Loucy (cell line): ENCODE results near the gene ZNF277.

ENCODE experiments used
- H2AFZ ChIP-seq: fragments of 200-600 bp; sonication (generic); 2 replicates; pipeline ENCODE4 v1.6.0; 2016; ENCODE audit warnings: antibody characterized with exemption, mild to moderate bottlenecking, low read length, moderate library complexity
- H3F3A ChIP-seq: fragments of 200-600 bp; 2 replicates; pipeline ENCODE4 v1.6.0; 2016; ENCODE audit warnings: antibody characterized with exemption, low read depth, mild to moderate bottlenecking
- H3K27me3 ChIP-seq: fragments of 200-600 bp; sonication (generic); 2 replicates; pipeline ENCODE4 v1.6.1; 2014; ENCODE audit warnings: low read length, mild to moderate bottlenecking; ENCODE audit not compliant: insufficient read depth, poor library complexity, severe bottlenecking
- H3K36me3 ChIP-seq: fragments of 200-600 bp; sonication (generic); 2 replicates; pipeline ENCODE4 v1.6.1; 2016; ENCODE audit warnings: low read length; ENCODE audit not compliant: insufficient read depth
- H3K4me1 ChIP-seq: fragments of 200-600 bp; sonication (generic); 2 replicates; pipeline ENCODE4 v1.5.1; 2014; ENCODE audit warnings: low read length, mild to moderate bottlenecking; ENCODE audit not compliant: insufficient read depth, poor library complexity, severe bottlenecking
- H3K4me2 ChIP-seq: fragments of 200-600 bp; sonication (generic); 2 replicates; pipeline ENCODE4 v1.6.0; 2014; ENCODE audit warnings: antibody characterized with exemption, low read length, low read depth, mild to moderate bottlenecking; ENCODE audit not compliant: poor library complexity, severe bottlenecking
- H3K4me3 ChIP-seq: fragments of 200-600 bp; sonication (generic); 2 replicates; pipeline ENCODE4 v1.5.1; 2014; ENCODE audit warnings: low read length, mild to moderate bottlenecking, mixed read lengths; ENCODE audit not compliant: poor library complexity, severe bottlenecking
- H3K79me2 ChIP-seq: fragments of 200-600 bp; sonication (generic); 2 replicates; pipeline ENCODE4 v1.6.1; 2014; ENCODE audit warnings: low read length; ENCODE audit not compliant: insufficient read depth
- H3K9ac ChIP-seq: fragments of 200-600 bp; sonication (generic); 2 replicates; pipeline ENCODE4 v1.6.0; 2014; ENCODE audit warnings: mild to moderate bottlenecking, low read depth, low read length, moderate library complexity; ENCODE audit not compliant: poor library complexity, severe bottlenecking
- H3K9me2 ChIP-seq: fragments of 200-600 bp; sonication (generic); replicated peaks from 2 replicates; pipeline ENCODE4 v1.6.1; 2016; ENCODE audit warnings: low read depth, low read length, mixed read lengths
- H3K9me3 ChIP-seq: fragments of 200-600 bp; sonication (generic); 2 replicates; pipeline ENCODE4 v1.6.1; 2014; ENCODE audit warnings: mild to moderate bottlenecking, antibody characterized with exemption, low read length, low read depth; ENCODE audit not compliant: insufficient read depth
- H4K20me1 ChIP-seq: fragments of 200-600 bp; sonication (generic); 2 replicates; pipeline ENCODE4 v1.6.0; 2014; ENCODE audit warnings: antibody characterized with exemption, low read length, mild to moderate bottlenecking; ENCODE audit not compliant: insufficient read depth, poor library complexity, severe bottlenecking
- CTCF ChIP-seq: fragments of 200-600 bp; sonication (generic); conservative IDR thresholded peaks from 2 replicates; pipeline ENCODE4 v1.5.1; 2014; ENCODE audit warnings: mild to moderate bottlenecking, antibody characterized with exemption, low read length
- EZH2phosphoT487 ChIP-seq: fragments of 200-600 bp; IDR thresholded peaks from 2 replicates; pipeline ENCODE4 v1.6.1; 2018; ENCODE audit warnings: antibody characterized with exemption, mild to moderate bottlenecking, moderate library complexity, borderline replicate concordance

Gene ZNF277

GRCh38 chr7:112168915-112169314 is 37.6 kb upstream of the ZNF277 start:
- H3K9me3 ChIP-seq, result no peaks in the 10 kb centered on the region
- no peaks in the 10 kb centered on the region for H3K79me2 ChIP-seq
- H3K27me3 ChIP-seq, result no peaks in the 10 kb centered on the region
- H3K4me1 ChIP-seq, result no peaks in the 10 kb centered on the region
- H3K4me2 ChIP-seq, result no peak overlapping the region
- H3K9ac ChIP-seq, result no peak overlapping the region
- no peaks in the 10 kb centered on the region for H3K36me3 ChIP-seq
- H4K20me1 ChIP-seq, result no peaks in the 10 kb centered on the region
- H3F3A ChIP-seq, result no peaks in the 10 kb centered on the region
- TF ChIP-seq EZH2phosphoT487 (no peak), CTCF (no peak)
- no peak overlapping the region for H3K4me3 ChIP-seq
- no peaks in the 10 kb centered on the region for H3K9me2 ChIP-seq
- H2AFZ ChIP-seq, result no peak overlapping the region

GRCh38 chr7:112171673-112172072 is 34.8 kb upstream of the ZNF277 start:
- Histone ChIP-seq H2AFZ (no peak overlapping the region), H3F3A (no peaks in the 10 kb centered on the region), H3K9me2 (no peaks in the 10 kb centered on the region), H3K4me1 (no peaks in the 10 kb centered on the region), H3K27me3 (no peaks in the 10 kb centered on the region), H3K4me3 (no peak overlapping the region), H3K9ac (no peak overlapping the region), H3K79me2 (no peaks in the 10 kb centered on the region), H3K9me3 (no peaks in the 10 kb centered on the region), H3K36me3 (no peaks in the 10 kb centered on the region), H4K20me1 (no peaks in the 10 kb centered on the region), H3K4me2 (no peak overlapping the region)
- TF ChIP-seq CTCF (no peak), EZH2phosphoT487 (no peak)

GRCh38 chr7:112172870-112173567 is 33.5 kb upstream of the ZNF277 start:
- H3K4me3 ChIP-seq, result no peak overlapping the region
- H3K9me3 ChIP-seq, result no peaks in the 10 kb centered on the region
- H3K4me1 ChIP-seq, result no peaks in the 10 kb centered on the region
- H3K27me3 ChIP-seq, result no peaks in the 10 kb centered on the region
- H4K20me1 ChIP-seq, result no peaks in the 10 kb centered on the region
- no peak overlapping the region for H2AFZ ChIP-seq
- no peaks in the 10 kb centered on the region for H3K36me3 ChIP-seq
- TF ChIP-seq EZH2phosphoT487 (no peak), CTCF (no peak)
- H3K9me2 ChIP-seq, result no peaks in the 10 kb centered on the region
- H3K4me2 ChIP-seq, result no peak overlapping the region
- H3K79me2 ChIP-seq, result no peaks in the 10 kb centered on the region
- no peak overlapping the region for H3K9ac ChIP-seq
- H3F3A ChIP-seq, result no peaks in the 10 kb centered on the region
